WTC11 (cell line): Measurements from ENCODE around the gene TMEM250.

Experiments
- CBFB ChIP-seq: sonication (generic); formaldehyde crosslinking; IDR thresholded peaks from 2 replicates; pipeline ENCODE4 v1.8.1; 2022; ENCODE audit warnings: mild to moderate bottlenecking, low read depth, missing genetic modification reagents
- CTCF ChIP-seq: fragments of 200-600 bp; IDR thresholded peaks from 2 replicates; pipeline ENCODE4 v1.8.0; 2022; ENCODE audit warnings: antibody characterized with exemption
- SP1 ChIP-seq: sonication (generic); formaldehyde crosslinking; conservative IDR thresholded peaks from 2 replicates; pipeline ENCODE4 v1.8.1; 2022; ENCODE audit warnings: missing genetic modification reagents
- ZBTB43 ChIP-seq: sonication (generic); formaldehyde crosslinking; IDR thresholded peaks from 2 replicates; pipeline ENCODE4 v1.8.1; 2023; ENCODE audit warnings: mild to moderate bottlenecking, missing genetic modification reagents
- ZNF317 ChIP-seq: sonication (generic); formaldehyde crosslinking; IDR thresholded peaks from 2 replicates; pipeline ENCODE4 v1.8.1; 2023; ENCODE audit warnings: low read depth, mild to moderate bottlenecking, moderate library complexity, missing genetic modification reagents, borderline replicate concordance
- TF ChIP-seq, protein P1 (sequence below): sonication (generic); formaldehyde crosslinking; IDR thresholded peaks from 2 replicates; pipeline ENCODE4 v1.8.1; 2023; ENCODE audit warnings: mild to moderate bottlenecking, missing genetic modification reagents, moderate library complexity
- TF ChIP-seq, protein P2 (sequence below): sonication (generic); formaldehyde crosslinking; IDR thresholded peaks from 2 replicates; pipeline ENCODE4 v1.8.0; 2022; ENCODE audit warnings: mild to moderate bottlenecking, missing genetic modification reagents

DNA sequence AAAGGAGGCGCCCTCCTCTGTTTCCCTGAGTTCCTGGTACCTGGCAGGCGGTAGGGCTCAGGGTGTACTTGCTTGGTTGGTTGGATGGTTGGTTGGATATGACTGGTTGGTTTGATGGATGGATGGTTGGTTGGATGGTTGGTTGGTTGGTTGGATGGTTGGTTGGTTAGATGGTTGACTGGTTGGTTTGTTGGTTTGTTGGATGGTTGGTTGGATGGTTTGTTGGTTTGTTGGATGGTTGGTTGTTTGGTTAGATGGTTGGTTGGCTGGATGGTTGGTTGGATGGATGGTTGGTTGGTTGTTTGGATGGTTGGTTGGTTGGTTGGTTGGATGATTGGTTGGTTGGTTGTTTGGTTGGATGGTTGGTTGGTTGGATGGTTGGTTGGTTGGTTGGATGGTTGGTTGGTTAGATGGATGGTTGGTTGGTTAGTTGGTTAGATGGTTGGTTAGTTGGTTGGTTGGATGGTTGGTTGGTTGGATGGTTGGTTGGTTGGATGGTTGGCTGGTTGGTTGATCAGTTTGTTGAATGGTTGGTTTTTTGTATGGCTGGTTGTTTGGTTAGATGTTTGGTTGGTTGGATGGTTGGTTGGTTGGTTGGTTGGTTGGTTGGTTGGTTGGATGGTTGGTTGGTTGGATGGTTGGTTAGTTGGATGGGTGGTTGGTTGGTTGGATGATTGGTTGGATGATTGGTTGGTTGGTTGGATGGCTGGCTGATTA is 6.5 kb upstream of the TMEM250 start:
- no peak for TF ChIP-seq CBFB (CRISPR knock-in tag)
- TF ChIP-seq, protein P1, sequence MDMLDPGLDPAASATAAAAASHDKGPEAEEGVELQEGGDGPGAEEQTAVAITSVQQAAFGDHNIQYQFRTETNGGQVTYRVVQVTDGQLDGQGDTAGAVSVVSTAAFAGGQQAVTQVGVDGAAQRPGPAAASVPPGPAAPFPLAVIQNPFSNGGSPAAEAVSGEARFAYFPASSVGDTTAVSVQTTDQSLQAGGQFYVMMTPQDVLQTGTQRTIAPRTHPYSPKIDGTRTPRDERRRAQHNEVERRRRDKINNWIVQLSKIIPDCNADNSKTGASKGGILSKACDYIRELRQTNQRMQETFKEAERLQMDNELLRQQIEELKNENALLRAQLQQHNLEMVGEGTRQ (CRISPR knock-in tag): no peak
- TF ChIP-seq ZBTB43: no peak
- TF ChIP-seq SP1 (CRISPR knock-in tag): no peak
- no peak for TF ChIP-seq CTCF
- no peak for TF ChIP-seq ZNF317
- TF ChIP-seq, protein P2, sequence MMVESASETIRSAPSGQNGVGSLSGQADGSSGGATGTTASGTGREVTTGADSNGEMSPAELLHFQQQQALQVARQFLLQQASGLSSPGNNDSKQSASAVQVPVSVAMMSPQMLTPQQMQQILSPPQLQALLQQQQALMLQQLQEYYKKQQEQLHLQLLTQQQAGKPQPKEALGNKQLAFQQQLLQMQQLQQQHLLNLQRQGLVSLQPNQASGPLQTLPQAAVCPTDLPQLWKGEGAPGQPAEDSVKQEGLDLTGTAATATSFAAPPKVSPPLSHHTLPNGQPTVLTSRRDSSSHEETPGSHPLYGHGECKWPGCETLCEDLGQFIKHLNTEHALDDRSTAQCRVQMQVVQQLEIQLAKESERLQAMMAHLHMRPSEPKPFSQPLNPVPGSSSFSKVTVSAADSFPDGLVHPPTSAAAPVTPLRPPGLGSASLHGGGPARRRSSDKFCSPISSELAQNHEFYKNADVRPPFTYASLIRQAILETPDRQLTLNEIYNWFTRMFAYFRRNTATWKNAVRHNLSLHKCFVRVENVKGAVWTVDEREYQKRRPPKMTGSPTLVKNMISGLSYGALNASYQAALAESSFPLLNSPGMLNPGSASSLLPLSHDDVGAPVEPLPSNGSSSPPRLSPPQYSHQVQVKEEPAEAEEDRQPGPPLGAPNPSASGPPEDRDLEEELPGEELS: no peak
